WTC11 (cell line): ENCODE data around the gene ZFX.

Experiments
- CREB1 ChIP-seq: sonication (generic); formaldehyde crosslinking; IDR thresholded peaks from 2 replicates; pipeline ENCODE4 v1.8.0; 2023; ENCODE audit warnings: mild to moderate bottlenecking, missing genetic modification reagents
- JUN ChIP-seq: sonication (generic); formaldehyde crosslinking; IDR thresholded peaks from 2 replicates; pipeline ENCODE4 v1.8.0; 2023; ENCODE audit warnings: mild to moderate bottlenecking, missing genetic modification reagents
- NFE2L1 ChIP-seq: sonication (generic); formaldehyde crosslinking; IDR thresholded peaks from 2 replicates; pipeline ENCODE4 v1.8.1; 2023; ENCODE audit warnings: missing genetic modification reagents
- NFYB ChIP-seq: sonication (generic); formaldehyde crosslinking; conservative IDR thresholded peaks from 2 replicates; pipeline ENCODE4 v1.8.0; 2022; ENCODE audit warnings: low read depth, missing genetic modification reagents
- NR3C1 ChIP-seq: sonication (generic); formaldehyde crosslinking; conservative IDR thresholded peaks from 2 replicates; pipeline ENCODE4 v1.8.1; 2023; ENCODE audit warnings: low read depth, mild to moderate bottlenecking, missing genetic modification reagents
- SP1 ChIP-seq: sonication (generic); formaldehyde crosslinking; conservative IDR thresholded peaks from 2 replicates; pipeline ENCODE4 v1.8.1; 2022; ENCODE audit warnings: missing genetic modification reagents
- TEAD1 ChIP-seq: sonication (generic); formaldehyde crosslinking; IDR thresholded peaks from 2 replicates; pipeline ENCODE4 v1.8.0; 2022; ENCODE audit warnings: mild to moderate bottlenecking, missing genetic modification reagents
- ZNF671 ChIP-seq: fragments of 250-450 bp; sonication (Bioruptor Pico); IDR thresholded peaks from 2 replicates; pipeline ENCODE4 v1.8.0; 2021; ENCODE audit warnings: mild to moderate bottlenecking
- TF ChIP-seq, protein P1 (sequence below): fragments of 200-600 bp; IDR thresholded peaks from 2 replicates; pipeline ENCODE4 v1.8.0; 2022; ENCODE audit warnings: antibody characterized with exemption
- TF ChIP-seq, protein P2 (sequence below): sonication (generic); formaldehyde crosslinking; IDR thresholded peaks from 2 replicates; pipeline ENCODE4 v1.8.0; 2023; ENCODE audit warnings: missing genetic modification reagents, mild to moderate bottlenecking, borderline replicate concordance
- TF ChIP-seq, protein P3 (sequence below): sonication (generic); formaldehyde crosslinking; IDR thresholded peaks from 2 replicates; pipeline ENCODE4 v1.8.1; 2022; ENCODE audit warnings: mild to moderate bottlenecking, missing genetic modification reagents, moderate library complexity, borderline replicate concordance
- TF ChIP-seq, protein P4 (sequence below): sonication (generic); formaldehyde crosslinking; conservative IDR thresholded peaks from 2 replicates; pipeline ENCODE4 v1.8.1; 2022; ENCODE audit warnings: mild to moderate bottlenecking, missing genetic modification reagents
- TF ChIP-seq, protein P5 (sequence below): sonication (generic); formaldehyde crosslinking; IDR thresholded peaks from 2 replicates; pipeline ENCODE4 v1.8.1; 2022; ENCODE audit warnings: low read depth, mild to moderate bottlenecking, moderate library complexity, missing genetic modification reagents, borderline replicate concordance

DNA sequence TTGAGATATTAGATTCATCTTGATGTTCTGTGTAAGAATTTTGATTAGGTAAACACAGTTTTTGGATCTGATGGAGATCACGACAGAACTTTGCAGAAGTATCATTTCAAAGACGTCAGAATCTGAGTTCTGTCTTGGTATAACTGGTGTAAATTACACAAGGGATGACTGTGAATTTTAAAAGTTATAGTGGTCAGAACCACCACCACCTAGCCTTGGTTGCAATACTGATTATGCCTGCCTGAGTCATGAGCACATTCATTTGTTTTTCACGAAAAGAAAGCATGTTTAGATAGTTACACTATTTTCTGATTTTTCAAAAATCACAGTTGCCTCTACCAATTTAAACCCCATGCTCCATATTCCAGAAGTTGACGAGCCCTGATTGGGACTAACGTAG, 54.8 kb downstream of the ZFX start:
- TF ChIP-seq, protein P1, sequence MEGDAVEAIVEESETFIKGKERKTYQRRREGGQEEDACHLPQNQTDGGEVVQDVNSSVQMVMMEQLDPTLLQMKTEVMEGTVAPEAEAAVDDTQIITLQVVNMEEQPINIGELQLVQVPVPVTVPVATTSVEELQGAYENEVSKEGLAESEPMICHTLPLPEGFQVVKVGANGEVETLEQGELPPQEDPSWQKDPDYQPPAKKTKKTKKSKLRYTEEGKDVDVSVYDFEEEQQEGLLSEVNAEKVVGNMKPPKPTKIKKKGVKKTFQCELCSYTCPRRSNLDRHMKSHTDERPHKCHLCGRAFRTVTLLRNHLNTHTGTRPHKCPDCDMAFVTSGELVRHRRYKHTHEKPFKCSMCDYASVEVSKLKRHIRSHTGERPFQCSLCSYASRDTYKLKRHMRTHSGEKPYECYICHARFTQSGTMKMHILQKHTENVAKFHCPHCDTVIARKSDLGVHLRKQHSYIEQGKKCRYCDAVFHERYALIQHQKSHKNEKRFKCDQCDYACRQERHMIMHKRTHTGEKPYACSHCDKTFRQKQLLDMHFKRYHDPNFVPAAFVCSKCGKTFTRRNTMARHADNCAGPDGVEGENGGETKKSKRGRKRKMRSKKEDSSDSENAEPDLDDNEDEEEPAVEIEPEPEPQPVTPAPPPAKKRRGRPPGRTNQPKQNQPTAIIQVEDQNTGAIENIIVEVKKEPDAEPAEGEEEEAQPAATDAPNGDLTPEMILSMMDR: no peak
- TF ChIP-seq NFE2L1 (CRISPR knock-in tag) (no peak), TEAD1 (CRISPR knock-in tag) (no peak), JUN (CRISPR knock-in tag) (no peak), NFYB (CRISPR knock-in tag) (no peak), NR3C1 (CRISPR knock-in tag) (no peak), ZNF671 (CRISPR knock-in tag) (no peak), CREB1 (CRISPR knock-in tag) (no peak), SP1 (CRISPR knock-in tag) (no peak)
- TF ChIP-seq, protein P2, sequence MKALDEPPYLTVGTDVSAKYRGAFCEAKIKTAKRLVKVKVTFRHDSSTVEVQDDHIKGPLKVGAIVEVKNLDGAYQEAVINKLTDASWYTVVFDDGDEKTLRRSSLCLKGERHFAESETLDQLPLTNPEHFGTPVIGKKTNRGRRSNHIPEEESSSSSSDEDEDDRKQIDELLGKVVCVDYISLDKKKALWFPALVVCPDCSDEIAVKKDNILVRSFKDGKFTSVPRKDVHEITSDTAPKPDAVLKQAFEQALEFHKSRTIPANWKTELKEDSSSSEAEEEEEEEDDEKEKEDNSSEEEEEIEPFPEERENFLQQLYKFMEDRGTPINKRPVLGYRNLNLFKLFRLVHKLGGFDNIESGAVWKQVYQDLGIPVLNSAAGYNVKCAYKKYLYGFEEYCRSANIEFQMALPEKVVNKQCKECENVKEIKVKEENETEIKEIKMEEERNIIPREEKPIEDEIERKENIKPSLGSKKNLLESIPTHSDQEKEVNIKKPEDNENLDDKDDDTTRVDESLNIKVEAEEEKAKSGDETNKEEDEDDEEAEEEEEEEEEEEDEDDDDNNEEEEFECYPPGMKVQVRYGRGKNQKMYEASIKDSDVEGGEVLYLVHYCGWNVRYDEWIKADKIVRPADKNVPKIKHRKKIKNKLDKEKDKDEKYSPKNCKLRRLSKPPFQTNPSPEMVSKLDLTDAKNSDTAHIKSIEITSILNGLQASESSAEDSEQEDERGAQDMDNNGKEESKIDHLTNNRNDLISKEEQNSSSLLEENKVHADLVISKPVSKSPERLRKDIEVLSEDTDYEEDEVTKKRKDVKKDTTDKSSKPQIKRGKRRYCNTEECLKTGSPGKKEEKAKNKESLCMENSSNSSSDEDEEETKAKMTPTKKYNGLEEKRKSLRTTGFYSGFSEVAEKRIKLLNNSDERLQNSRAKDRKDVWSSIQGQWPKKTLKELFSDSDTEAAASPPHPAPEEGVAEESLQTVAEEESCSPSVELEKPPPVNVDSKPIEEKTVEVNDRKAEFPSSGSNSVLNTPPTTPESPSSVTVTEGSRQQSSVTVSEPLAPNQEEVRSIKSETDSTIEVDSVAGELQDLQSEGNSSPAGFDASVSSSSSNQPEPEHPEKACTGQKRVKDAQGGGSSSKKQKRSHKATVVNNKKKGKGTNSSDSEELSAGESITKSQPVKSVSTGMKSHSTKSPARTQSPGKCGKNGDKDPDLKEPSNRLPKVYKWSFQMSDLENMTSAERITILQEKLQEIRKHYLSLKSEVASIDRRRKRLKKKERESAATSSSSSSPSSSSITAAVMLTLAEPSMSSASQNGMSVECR (CRISPR knock-in tag): no peak
- TF ChIP-seq, protein P3, sequence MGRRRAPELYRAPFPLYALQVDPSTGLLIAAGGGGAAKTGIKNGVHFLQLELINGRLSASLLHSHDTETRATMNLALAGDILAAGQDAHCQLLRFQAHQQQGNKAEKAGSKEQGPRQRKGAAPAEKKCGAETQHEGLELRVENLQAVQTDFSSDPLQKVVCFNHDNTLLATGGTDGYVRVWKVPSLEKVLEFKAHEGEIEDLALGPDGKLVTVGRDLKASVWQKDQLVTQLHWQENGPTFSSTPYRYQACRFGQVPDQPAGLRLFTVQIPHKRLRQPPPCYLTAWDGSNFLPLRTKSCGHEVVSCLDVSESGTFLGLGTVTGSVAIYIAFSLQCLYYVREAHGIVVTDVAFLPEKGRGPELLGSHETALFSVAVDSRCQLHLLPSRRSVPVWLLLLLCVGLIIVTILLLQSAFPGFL (CRISPR knock-in tag): no peak
- TF ChIP-seq, protein P4, sequence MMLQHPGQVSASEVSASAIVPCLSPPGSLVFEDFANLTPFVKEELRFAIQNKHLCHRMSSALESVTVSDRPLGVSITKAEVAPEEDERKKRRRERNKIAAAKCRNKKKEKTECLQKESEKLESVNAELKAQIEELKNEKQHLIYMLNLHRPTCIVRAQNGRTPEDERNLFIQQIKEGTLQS (CRISPR knock-in tag): no peak
- TF ChIP-seq, protein P5, sequence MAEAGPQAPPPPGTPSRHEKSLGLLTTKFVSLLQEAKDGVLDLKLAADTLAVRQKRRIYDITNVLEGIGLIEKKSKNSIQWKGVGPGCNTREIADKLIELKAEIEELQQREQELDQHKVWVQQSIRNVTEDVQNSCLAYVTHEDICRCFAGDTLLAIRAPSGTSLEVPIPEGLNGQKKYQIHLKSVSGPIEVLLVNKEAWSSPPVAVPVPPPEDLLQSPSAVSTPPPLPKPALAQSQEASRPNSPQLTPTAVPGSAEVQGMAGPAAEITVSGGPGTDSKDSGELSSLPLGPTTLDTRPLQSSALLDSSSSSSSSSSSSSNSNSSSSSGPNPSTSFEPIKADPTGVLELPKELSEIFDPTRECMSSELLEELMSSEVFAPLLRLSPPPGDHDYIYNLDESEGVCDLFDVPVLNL (CRISPR knock-in tag): no peak
